ENCODE results near the gene ZNF550. TPM values are rescaled to one million over a fixed set of nuclear protein-coding genes. Genes with fewer than 3 reads are reported as not detected.

ZNF550 gene
- total and polyA plus RNA-seq, 10 of the 15 experiments (the other 5 are each of a cell fraction or from before 2014, with no cell fraction given), result 2.6 to 14.0 (median 7.4) TPM

- TF ChIP-seq BACH1 (IDR thresholded peaks at IDR 0.05; ENCODE audit: borderline replicate concordance) (no peak), ELK1 (IDR thresholded peaks at IDR 0.05; ENCODE audit: low read depth, low read length) (peak; percentile 76), SREBF1 (IDR thresholded peaks at IDR 0.05; ENCODE audit: low read length) (peak; percentile 62), SUZ12 (IDR thresholded peaks at IDR 0.05; ENCODE audit: unreplicated experiment) (no peak), SIX5 (IDR thresholded peaks at IDR 0.05; ENCODE audit: low read depth, low read length, severe bottlenecking) (peak; percentile 87), ATF3 (IDR thresholded peaks at IDR 0.05; ENCODE audit: borderline replicate concordance, extremely low read depth, low read depth, low read length) (no peak), USF1 (IDR thresholded peaks at IDR 0.05; ENCODE audit: borderline replicate concordance, extremely low read length, insufficient read depth, low read depth, low read length) (no peak), POLR2AphosphoS2 (IDR thresholded peaks at IDR 0.05; ENCODE audit: low read depth, low read length) (no peak), ZNF592 (IDR thresholded peaks at IDR 0.05) (no peak), TCF3 (IDR thresholded peaks at IDR 0.05; ENCODE audit: borderline replicate concordance, insufficient read depth, low read depth, low read length) (no peak)
These were observed 19.0 kb upstream of the ZNF550 start, which contains the start of gene ZNF416 (continued) for GRCh38 chr19:57578487-57579205.
